ENCODE data around the gene TLL2. TPM values are rescaled to one million over a fixed set of nuclear protein-coding genes. Genes with fewer than 3 reads are reported as not detected.
"Not testable (repeated sequence)": the region's sequence is repeated elsewhere in the genome, so short reads cannot be mapped to it uniquely, and the experiment has no call there.

TLL2 gene
- polyA plus RNA-seq (2012; ENCODE audit: insufficient read depth, insufficient read length), result 0.50 TPM

DNA sequence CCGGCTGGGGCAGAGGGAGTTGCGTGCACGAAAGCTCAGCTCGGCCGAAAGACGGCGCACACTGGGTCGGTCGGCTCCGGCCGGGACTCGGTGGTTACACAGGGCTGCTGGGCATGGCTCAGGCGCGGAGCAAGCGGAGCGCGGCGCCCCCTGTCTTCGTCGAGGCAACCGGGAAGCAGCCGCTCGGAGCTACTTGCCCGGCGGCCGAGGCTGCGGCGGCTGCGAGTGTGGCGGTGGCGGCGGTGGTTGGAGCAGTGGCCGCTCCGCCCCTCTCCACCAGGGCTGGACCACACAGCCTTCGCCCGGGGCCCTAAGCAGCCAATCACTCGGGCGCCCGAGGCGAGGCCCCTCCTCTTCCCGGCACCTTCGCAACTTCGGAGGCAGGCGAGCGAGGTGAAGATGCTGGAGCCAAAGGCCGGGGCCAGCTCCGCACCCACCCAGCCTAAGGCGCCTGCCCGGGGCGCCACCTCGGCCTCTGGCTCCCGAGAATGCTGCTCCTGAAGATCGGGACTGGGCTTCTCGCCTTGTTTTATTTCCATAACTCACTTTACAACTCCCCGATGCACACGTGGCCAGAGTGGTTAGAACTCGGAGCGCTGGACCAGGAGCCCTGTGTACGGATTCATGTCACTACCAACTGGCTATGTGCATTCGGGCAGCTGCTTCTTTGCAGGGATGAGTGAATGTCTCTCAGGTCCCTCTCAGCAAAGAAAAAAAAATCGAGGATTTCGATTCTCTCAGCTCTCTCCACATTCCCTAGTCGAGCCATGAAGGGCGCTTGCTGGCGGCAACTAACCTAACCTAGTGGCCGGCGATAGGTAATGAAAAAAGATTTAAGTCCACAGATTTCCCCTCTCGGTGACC is at the start of gene TLL2:
TSS of gene TLL2 (minus strand) at position 229 of the 864 bp plus-strand sequence. CDS start 241 bp downstream, outside the sequence.
- DNase-seq (ENCODE audit: low read depth, low spot score), result peak; percentile 46
- peak within 1 kb of the TSS; percentile 52 for H3K4me3 ChIP-seq (ENCODE audit: low read length)

DNA sequence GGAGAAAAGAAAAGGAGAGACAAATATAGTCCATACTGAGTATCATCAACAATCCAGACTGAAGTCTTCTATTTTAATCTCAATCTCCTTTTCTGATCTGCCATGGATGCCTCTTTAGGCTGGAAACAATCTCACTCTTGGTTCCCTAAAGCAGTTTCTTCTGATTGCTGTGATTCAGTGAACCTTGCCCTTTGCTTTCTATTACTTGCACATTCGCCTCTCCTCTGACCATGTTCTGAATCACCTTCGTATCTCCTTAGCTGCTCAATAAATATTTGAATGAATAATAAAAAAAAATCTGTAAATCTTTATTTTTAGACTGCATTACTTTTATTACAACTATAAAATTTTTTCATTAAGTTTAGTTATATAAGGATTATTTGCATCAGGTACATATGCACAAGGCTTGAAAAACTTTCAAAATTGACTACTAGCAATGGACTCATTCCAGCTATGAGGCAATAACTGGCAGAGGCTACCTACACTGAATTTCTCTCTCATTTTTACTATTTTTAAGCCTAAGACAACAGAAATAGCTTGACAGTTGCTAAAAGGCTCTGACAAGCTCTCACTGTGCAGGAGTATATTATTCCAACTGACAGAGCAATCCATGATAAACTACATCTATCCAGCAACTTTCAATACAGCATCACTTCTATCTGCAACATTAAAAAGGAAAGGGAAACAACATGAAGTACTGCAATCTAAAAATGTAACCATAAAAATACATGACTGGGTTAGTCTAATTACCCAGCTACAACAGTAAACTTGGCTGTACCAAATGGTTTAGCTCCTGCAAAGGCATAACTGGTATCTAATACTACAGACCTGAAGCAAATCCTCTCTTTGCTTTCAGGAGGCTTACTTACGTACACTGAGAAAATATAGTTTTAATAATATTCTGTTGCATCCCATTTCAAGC is 47.5 kb upstream of the TLL2 start:
- DNase-seq (ENCODE audit: low read depth, low spot score), result no peak
- H3K4me3 ChIP-seq (ENCODE audit: low read length), result no peak overlapping the region

DNA sequence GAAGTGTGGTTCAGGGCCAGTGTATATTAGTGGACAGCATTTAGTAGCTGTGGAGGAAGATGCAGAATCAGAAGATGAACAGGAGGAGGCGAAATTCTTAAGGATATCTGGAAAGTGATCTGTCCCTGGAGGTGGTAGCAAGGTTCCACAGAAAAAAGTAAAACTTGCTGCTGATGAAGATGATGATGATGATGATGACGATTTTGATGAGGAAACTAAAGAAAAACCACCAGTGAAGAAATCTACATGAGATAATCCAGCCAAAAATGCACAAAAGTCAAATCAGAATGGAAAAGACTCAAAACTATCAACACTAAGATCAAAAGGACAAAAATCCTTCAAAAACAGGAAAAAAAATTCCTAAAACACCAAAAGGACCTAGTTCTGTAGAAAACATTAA is 46.8 kb upstream of the TLL2 start:
- H3K4me3 ChIP-seq (ENCODE audit: low read length), result no peak overlapping the region
- DNase-seq (ENCODE audit: low read depth, low spot score), result no peak

DNA sequence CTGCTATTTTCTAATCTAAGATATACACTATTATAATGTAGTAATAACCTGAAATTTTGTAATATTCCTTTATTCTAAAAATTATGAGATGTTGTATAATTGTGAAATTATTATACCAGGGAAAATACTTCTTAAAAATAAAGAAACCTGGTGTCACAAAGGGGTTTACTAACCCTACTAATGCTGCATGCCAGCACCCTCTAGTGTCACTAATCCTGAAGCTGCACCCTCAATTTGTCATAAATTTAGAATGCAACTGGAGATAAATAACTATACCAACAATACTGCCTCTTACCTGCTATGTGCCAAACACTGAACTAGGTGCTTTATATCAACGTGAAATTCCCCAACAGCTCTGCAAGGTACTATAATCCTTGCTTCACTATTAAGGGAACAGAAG is 42.3 kb upstream of the TLL2 start:
- H3K4me3 ChIP-seq (ENCODE audit: low read length), result no peak overlapping the region
- peak; percentile 11 for DNase-seq (ENCODE audit: low read depth, low spot score)

DNA sequence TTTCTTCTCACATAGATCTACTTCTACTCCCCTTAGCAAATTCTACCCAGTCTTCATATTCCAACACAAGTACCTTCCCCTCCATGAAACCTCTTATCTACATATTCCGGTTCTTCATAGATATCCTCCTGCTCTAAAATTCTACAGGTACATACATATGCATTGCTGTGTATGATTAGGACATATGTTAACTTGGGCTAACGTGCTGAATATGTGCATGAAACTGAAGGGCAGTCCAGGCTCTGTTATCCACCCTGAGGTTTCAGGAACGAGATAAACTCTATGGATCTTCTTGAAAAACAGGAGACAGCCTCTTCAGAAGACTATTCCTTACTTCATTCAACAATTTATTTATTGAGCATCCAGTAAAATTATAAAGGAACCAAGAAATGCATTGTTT is 41.6 kb upstream of the TLL2 start:
- DNase-seq (ENCODE audit: low read depth, low spot score), result no peak

DNA sequence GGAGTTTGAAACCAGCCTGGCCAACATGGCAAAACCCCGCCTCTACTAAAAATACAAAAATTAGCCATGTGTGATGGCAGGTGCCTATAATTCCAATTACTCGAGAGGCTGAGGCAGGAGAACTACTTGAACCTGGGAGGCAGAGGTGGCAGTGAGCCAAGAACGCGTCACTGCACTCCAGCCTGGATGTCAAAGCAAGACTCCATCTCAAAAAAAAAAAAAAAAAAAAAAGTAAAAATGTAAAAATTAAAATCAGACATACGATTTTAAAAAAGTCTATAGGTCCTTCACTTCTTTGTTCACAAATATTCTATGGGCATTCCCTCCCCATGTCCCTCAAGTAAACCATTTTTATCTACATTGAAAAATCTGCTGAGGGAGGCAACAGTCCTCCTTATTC is 34.9 kb upstream of the TLL2 start:
- H3K4me3 ChIP-seq (ENCODE audit: low read length), result no peak overlapping the region
- DNase-seq (ENCODE audit: low read depth, low spot score), result no peak

More for the DNA sequence above, 41.6 kb upstream of the TLL2 start:
- no peak overlapping the region for H3K4me3 ChIP-seq (ENCODE audit: low read length)

DNA sequence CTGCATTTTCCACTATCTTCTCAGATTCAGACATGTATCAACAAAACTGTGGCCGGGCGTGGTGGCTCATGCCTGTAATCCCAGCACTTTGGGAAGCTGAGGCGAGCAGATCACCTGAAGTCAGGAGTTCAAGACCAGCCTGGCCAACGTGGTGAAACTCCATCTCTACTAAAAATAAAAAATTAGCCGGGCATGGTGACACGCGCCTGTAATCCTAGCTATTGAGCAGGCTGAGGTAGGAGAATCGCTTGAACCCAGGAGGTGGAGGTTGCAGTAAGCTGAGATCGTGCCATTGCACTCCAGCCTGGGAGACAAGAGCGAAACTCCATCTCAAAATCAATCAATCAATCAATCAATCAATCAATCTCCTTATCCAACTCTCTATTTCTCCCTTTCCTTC is 31.8 kb upstream of the TLL2 start:
- not testable (repeated sequence) for H3K4me3 ChIP-seq (ENCODE audit: low read length); DNase-seq (ENCODE audit: low read depth, low spot score)

DNA sequence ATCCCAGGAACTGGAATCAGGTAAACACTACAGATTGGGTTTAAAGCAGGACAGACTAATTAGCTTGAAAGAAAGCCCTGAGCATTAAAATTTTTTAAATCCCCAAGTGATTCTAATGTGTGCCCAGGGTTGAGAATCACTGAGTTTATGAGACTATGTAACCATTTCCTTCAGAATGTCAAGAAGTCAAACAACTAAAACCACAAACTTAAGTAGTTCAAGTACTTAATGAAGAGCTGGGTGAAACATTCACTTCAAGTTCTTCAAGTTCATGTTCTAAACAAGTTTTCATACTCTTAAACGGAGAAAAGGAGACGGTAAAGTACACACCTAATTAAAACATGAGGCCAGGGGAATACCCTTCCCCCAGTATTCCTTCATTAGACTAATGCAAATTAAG is 28.2 kb upstream of the TLL2 start:
- no peak overlapping the region for H3K4me3 ChIP-seq (ENCODE audit: low read length)
- DNase-seq (ENCODE audit: low read depth, low spot score), result no peak

DNA sequence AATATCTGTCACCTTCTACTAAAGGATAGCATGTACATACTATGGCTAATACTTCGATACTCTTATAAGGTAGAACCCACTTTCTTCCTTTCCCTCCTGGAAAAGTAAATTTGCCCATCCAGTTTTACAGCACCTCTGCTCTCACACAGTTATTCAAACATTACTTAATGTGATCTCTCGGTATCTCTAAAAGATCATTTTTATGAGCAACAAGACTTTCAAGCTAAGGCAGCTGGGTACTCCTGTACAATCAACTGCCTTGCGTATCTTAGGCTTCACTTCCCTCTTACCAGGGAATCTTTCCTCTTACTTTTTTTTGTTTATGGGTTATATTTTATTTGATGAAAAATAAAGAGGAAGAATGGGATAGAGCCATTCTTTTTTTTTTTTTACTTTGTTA is 26.5 kb upstream of the TLL2 start:
- no peak overlapping the region for H3K4me3 ChIP-seq (ENCODE audit: low read length)
- DNase-seq (ENCODE audit: low read depth, low spot score), result no peak

DNA sequence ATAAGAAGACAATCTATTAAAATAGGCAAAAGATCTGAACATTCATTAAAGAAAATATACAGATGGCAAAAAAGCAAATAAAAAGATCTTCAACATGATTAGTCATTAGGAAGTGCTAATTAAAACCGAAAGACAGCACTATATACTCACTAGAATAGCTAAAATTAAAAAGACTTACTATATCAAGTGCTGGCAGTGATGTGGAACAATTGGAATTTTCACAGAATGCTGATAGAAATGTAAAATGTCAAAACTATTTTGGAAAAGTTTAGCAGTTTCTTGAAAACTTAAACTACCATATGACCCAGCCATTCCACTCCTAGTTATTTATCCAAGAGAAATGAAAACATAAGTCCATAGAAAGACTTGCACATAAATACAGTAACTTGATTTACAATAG is 25.0 kb upstream of the TLL2 start:
- H3K4me3 ChIP-seq (ENCODE audit: low read length), result no peak overlapping the region
- no peak for DNase-seq (ENCODE audit: low read depth, low spot score)

DNA sequence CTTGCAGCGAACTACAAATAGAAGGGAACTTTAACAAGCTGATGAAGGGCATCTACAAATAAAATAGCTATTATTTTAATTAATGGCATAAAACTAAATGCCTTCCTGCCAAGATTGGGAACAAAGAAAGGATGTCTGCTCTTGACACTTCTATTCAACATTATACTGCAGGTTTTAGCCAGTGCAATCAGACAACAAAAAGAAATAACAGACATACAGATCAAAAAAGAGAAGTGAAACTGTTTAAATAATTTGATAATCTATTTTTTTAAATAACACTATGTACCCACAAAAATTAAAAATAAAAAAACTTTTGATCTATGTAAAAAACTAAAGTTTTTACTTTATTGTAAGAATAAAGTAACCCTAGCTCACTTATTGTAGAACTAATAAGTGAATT is 22.4 kb upstream of the TLL2 start:
- DNase-seq (ENCODE audit: low read depth, low spot score), result no peak
- no peak overlapping the region for H3K4me3 ChIP-seq (ENCODE audit: low read length)

DNA sequence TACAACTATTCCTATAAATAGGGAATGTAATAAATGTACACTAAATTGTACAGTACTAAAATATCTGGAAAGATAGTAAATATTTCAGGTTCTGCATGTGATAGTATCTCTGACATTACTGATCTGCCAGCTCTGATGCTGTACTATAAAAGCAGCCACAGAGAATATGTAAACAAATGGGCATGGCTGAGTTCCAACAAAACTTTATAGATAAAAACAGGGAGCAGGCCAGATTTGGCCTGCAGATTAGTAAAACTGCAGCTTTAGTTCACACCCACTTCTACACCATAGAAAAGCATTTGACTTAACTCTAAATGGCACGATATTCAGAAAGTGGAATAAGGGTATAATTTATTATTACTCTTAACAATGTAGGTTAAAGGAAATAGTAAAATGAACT is 18.8 kb upstream of the TLL2 start:
- no peak for DNase-seq (ENCODE audit: low read depth, low spot score)

DNA sequence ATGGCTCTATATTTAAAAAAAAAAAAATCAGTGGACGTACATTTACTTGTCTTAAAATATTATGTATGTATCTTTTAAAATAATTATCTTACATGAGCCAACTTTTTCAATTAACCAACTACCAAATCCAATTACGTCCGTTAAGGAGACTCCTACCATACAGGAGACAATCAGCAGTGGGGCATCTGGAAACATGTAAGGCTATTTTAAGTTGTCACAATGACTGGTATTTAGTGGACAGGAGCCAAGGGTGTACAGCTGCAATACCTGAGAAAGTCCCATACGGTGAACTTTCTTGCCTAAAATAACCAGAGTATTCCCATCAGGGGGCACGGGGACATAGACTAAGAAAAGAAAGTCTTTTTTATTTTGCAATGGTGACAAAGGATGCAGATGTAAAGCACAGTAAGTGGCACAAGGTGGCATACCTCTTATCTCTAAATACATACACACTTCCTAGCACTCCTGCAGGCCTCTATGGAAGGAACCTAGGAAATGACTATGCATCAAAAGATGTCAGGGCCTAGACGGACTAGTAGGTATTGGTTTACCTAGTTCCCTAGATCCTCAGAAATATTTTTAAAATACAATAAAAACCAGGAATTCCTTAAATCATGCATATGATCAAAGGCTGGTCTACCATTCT is 16.0 kb upstream of the TLL2 start:
- H3K4me3 ChIP-seq (ENCODE audit: low read length), result no peak overlapping the region
- no peak for DNase-seq (ENCODE audit: low read depth, low spot score)

More for the DNA sequence above, 18.8 kb upstream of the TLL2 start:
- no peak overlapping the region for H3K4me3 ChIP-seq (ENCODE audit: low read length)

DNA sequence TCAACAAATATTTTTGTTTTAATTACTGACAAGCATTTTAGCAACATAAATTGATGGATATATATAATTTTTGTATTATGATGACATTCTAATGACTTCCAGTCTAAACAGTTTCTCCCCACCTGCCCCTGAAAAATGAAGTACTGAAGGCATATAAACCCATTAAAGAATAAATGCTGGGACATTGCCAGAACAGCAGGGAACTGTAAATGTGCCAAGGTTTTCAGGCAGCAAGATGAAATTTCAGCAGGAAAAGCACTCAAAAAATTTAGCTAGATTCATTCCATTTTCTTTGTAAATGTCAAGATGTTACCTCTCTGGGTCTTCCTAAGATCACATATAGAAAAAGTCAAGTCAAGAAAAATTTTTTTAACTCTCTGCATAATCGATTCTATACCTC is 11.0 kb upstream of the TLL2 start:
- no peak for DNase-seq (ENCODE audit: low read depth, low spot score)
- H3K4me3 ChIP-seq (ENCODE audit: low read length), result no peak overlapping the region

DNA sequence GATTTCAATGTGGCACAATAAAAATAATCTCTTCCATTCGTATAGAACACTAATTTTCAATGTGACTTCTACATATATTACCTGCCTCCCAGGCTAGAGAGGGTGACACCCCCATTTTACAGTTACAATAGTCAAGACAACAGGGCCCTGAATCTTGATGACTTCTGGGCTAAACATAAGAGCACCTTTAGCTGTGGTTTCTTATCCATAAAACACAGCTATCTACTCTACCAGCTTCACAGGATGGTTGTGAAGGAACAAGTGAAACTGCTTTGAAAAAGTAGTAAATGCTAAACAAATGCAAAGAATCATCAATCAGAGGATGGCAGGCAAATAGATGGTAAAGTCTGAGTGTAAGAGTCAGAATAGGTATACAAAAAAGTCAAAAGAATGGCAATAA is 3.6 kb upstream of the TLL2 start:
- H3K4me3 ChIP-seq (ENCODE audit: low read length), result no peak overlapping the region
- DNase-seq (ENCODE audit: low read depth, low spot score), result no peak

DNA sequence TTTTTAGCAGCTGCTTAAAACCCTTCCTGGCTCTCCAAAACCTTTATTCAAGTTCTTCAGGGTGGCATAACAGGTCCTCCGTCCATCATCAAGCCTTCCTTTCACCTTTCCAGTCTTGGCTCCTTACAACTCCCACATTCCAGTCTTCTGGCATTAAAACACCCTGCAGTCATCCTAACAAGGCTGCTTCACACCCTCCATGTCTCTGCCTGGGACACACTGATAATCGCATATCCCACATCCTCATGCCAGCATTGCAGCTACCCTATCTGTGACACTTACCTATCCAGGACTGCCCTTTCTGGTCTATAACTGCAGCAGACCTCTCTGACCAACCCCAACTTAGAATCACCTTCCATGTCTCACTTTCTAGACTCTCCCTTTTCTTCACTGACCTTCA is 2.6 kb upstream of the TLL2 start:
- no peak overlapping the region for H3K4me3 ChIP-seq (ENCODE audit: low read length)
- no peak for DNase-seq (ENCODE audit: low read depth, low spot score)

DNA sequence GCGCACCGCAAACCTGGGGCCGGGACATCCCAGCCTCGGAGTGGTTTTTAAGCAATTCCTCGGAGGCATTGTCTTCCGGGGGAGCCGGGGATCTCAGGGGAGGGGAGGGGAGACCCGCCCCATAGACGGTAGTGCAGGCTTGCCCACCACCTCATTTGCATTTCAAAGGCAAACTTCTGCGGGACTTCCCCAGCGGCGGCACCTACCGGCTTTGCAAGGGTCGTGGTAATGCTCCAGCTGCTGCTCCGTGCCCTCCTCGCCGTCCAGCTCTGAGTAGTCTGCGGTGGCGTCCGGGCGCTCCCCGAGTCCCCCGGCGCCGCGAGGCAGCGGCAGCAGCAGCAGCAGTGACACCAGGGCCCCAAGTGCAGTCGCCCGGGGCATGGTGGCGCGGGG is 425 bp downstream of the TLL2 start:
- H3K4me3 ChIP-seq (ENCODE audit: low read length), result peak overlapping the region; percentile 52
- DNase-seq (ENCODE audit: low read depth, low spot score), result peak; percentile 57

DNA sequence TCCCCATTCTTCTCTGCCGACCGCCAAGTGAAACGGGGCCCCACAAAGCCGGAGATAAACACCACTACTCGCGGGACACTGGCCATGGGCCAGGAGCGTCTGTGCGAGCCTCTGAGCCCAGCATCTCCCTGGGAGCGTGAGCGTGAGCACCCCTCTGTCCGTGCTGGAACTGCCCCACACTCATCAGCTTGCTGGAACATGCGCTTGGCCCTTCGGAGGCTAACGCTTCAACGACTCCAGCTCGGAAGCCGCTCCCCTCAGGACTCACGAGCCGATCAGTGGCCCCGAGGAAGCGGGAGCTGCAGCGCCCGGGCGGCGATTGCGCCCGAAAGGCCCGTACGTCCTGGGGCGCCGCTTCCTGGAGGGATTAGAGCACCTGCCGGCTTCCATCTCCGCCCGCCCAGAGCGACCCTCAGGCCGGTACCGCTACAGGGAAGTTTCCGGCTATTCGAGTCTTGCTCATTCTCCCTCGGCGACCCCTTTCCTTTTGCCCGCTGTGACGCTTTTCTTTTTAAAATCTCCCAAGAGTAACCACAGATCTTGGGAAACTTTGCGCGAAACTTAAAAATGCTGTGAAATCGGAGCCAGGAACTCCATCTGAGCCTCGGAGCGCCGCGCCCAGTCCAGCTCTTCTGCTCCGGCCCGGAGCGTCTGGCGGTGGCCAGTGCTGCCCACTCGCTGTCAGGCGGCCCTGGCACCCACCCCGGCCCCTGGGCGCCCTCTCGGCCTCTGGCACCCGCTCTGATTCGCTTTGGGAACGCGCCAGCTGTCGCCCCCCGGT is 1.0 kb downstream of the TLL2 start:
- peak overlapping the region; percentile 52 for H3K4me3 ChIP-seq (ENCODE audit: low read length)
- no peak for DNase-seq (ENCODE audit: low read depth, low spot score)

Data from Jurkat, Clone E6-1 (cell line).